ENCODE results near the gene PPP1R13B.

- no peak for TF ChIP-seq GATA2 (IDR thresholded peaks at IDR 0.05; ENCODE audit: low read depth, low read length)
- TF ChIP-seq GATA3 (IDR thresholded peaks at IDR 0.05; ENCODE audit: low read depth, low read length), result no peak
Measured at GRCh38 chr14:103884854-103885253, 37.5 kb upstream of the PPP1R13B start.

Measured in SH-SY5Y (cell line).